Smooth muscle cell (in vitro differentiated cells): ENCODE measurements around the gene INF2. TPM values are rescaled to one million over a fixed set of nuclear protein-coding genes. Genes with fewer than 3 reads are reported as not detected.

Source experiments
- DNase-seq: peaks from one replicate; lab custom pipeline; 2025; ENCODE audit not compliant: unreplicated experiment; lab: John Stamatoyannopoulos, UW
- H2AFZ ChIP-seq: fragments of 200-600 bp; sonication (generic); 2 replicates; pipeline ENCODE4 v1.6.0; 2016; ENCODE audit warnings: antibody characterized with exemption, low read depth, mild to moderate bottlenecking
- H3F3A ChIP-seq: fragments of 200-600 bp; sonication (generic); 2 replicates; pipeline ENCODE4 v1.6.0; 2017; ENCODE audit warnings: antibody characterized with exemption, low read depth
- H3K27ac ChIP-seq: fragments of 200-600 bp; sonication (generic); 2 replicates; pipeline ENCODE4 v1.5.1; 2016; ENCODE audit warnings: low read depth, mild to moderate bottlenecking
- H3K27me3 ChIP-seq: fragments of 200-600 bp; sonication (generic); 2 replicates; pipeline ENCODE4 v1.6.1; 2016; ENCODE audit warnings: low read depth, mild to moderate bottlenecking
- H3K36me3 ChIP-seq: fragments of 200-600 bp; sonication (generic); 2 replicates; pipeline ENCODE4 v1.5.1; 2016; ENCODE audit warnings: low read depth
- H3K4me1 ChIP-seq: fragments of 200-600 bp; sonication (generic); 2 replicates; pipeline ENCODE4 v1.5.1; 2016; ENCODE audit warnings: low read depth
- H3K4me2 ChIP-seq: fragments of 200-600 bp; sonication (generic); 2 replicates; pipeline ENCODE4 v1.6.0; 2016; ENCODE audit warnings: mild to moderate bottlenecking
- H3K4me3 ChIP-seq: fragments of 200-600 bp; sonication (generic); 2 replicates; pipeline ENCODE4 v1.5.1; 2016; ENCODE audit warnings: mild to moderate bottlenecking
- H3K79me2 ChIP-seq: fragments of 200-600 bp; sonication (generic); 2 replicates; pipeline ENCODE4 v1.6.0; 2016; ENCODE audit warnings: low read depth, mild to moderate bottlenecking
- H3K9ac ChIP-seq: fragments of 200-600 bp; sonication (generic); 2 replicates; pipeline ENCODE4 v1.6.0; 2016; ENCODE audit warnings: low read depth
- H3K9me3 ChIP-seq: fragments of 200-600 bp; sonication (generic); replicated peaks from 2 replicates; pipeline ENCODE4 v1.5.1; 2016; ENCODE audit warnings: low read depth
- H4K20me1 ChIP-seq: fragments of 200-600 bp; sonication (generic); 2 replicates; pipeline ENCODE4 v1.6.0; 2016; ENCODE audit warnings: low read depth
- WGBS: methylation state at CpG from one replicate; pipeline ENCODE4 v1.1.7; 2016; ENCODE audit warnings: low lambda C conversion rate; 5-methylcytosine and 5-hydroxymethylcytosine counted together
- polyA plus RNA-seq: library from polyadenylated mRNA; unstranded; fragments of >200 nt; fragmentation: Nextera tagmentation; extraction: Ambion mirVana; gene quantifications from 2 replicates; pipeline ENCODE4 v1.2.1, GENCODE V29; 2016
- total RNA-seq: library from RNA; depleted of rRNA; stranded (reverse); fragments of >200 nt; gene quantifications from 2 replicates; pipeline ENCODE4 v1.2.3, GENCODE V29; 2014
- TF ChIP-seq, protein P1 (sequence below): fragments of 200-600 bp; sonication (generic); IDR thresholded peaks from 2 replicates; pipeline ENCODE4 v1.5.1; 2017; ENCODE audit warnings: borderline replicate concordance, mild to moderate bottlenecking, antibody characterized with exemption; ENCODE audit not compliant: insufficient read depth, poor library complexity, severe bottlenecking

The INF2 gene
- total and polyA plus RNA-seq, 2 experiments from 2014 or later = 19.9 to 29.8 TPM

DNA sequence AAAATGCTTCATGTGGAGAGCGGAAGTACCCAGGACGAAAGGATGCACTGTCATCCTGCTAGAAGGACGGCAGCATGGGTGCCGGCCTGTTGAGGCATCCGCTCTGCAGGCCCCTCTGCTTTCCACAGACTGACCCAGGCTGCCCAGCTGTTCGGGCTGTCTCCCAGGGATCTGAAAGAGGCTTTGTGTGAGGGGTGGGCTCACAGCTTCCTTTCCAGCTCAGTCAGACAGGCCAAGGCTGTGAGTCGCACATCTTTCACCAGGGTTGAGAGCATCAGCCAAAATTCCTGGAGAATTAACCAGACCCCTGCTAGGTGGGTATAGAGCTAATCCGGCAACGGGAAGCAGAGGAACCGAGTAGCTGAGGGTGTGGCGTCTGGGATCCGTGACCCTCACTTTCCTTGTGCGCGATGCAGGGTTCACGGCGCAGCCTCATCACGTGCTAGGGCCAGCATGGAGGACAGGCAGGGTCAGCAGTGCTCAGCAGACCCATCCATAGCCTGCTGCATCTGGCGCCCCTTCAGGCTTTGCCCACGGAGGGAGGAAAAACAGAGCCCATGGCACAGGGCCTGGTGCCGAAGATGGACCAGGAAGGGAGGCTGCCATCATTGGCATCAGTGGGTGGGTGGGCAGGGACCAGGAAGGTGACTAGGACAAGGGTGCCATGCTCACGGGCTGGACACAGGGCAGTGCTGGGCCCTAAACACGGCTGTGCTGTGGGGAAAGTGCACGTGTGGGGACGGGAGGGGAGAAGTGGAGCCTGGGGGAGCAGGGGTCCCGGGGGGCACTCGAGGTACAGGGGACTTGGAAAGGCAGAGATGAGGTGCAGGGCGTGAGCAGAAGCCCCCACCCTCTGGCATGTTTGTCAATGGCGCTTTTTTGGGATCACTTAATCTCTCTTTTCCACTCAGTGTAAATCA is 54.3 kb downstream of the INF2 start:
- H4K20me1 ChIP-seq = no peaks in the 10 kb centered on the region
- 85% methylated on average over 24 of the region's 28 CpGs for WGBS
- TF ChIP-seq, protein P1, sequence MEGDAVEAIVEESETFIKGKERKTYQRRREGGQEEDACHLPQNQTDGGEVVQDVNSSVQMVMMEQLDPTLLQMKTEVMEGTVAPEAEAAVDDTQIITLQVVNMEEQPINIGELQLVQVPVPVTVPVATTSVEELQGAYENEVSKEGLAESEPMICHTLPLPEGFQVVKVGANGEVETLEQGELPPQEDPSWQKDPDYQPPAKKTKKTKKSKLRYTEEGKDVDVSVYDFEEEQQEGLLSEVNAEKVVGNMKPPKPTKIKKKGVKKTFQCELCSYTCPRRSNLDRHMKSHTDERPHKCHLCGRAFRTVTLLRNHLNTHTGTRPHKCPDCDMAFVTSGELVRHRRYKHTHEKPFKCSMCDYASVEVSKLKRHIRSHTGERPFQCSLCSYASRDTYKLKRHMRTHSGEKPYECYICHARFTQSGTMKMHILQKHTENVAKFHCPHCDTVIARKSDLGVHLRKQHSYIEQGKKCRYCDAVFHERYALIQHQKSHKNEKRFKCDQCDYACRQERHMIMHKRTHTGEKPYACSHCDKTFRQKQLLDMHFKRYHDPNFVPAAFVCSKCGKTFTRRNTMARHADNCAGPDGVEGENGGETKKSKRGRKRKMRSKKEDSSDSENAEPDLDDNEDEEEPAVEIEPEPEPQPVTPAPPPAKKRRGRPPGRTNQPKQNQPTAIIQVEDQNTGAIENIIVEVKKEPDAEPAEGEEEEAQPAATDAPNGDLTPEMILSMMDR = no peak
- H3K4me3 ChIP-seq = no peak overlapping the region
- H3K27ac ChIP-seq = no peak overlapping the region
- H3K27me3 ChIP-seq = no peaks in the 10 kb centered on the region
- H2AFZ ChIP-seq = no peak overlapping the region
- no peaks in the 10 kb centered on the region for H3K36me3 ChIP-seq
- DNase-seq = no peak
- H3K4me2 ChIP-seq = no peak overlapping the region
- H3K9ac ChIP-seq = no peak overlapping the region
- no peaks in the 10 kb centered on the region for H3K4me1 ChIP-seq
- H3K79me2 ChIP-seq = no peaks in the 10 kb centered on the region
- no peaks in the 10 kb centered on the region for H3K9me3 ChIP-seq
- no peaks in the 10 kb centered on the region for H3F3A ChIP-seq

DNA sequence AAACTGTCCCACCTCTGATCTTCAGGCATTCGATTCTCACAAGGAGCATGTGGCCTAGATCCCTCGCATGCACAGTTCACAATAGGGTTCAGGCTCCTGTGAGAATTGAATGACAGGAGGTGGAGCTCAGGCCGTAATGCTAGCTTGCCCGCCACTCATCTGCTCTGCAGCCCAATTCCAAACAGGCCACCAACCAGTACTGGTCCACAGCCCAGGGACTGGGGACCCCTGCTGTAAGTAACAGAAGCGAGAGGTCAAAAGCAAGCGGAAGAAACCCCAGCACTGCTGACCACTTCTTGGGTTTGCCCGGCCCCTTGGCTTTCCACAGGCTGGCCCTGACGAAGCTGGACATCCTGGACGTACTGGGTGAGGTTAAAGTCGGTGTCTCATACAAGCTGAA is 55.1 kb downstream of the INF2 start:
- DNase-seq = no peak
- H3K36me3 ChIP-seq = no peaks in the 10 kb centered on the region
- no peak overlapping the region for H3K9ac ChIP-seq
- H3K4me3 ChIP-seq = no peak overlapping the region
- H4K20me1 ChIP-seq = no peaks in the 10 kb centered on the region
- H3K27me3 ChIP-seq = no peaks in the 10 kb centered on the region
- H3K9me3 ChIP-seq = no peaks in the 10 kb centered on the region
- H3K79me2 ChIP-seq = no peaks in the 10 kb centered on the region
- H3K4me2 ChIP-seq = no peak overlapping the region
- WGBS = 93% methylated on average over 10 of the region's 10 CpGs
- TF ChIP-seq, protein P1 = no peak
- no peaks in the 10 kb centered on the region for H3F3A ChIP-seq
- H3K27ac ChIP-seq = no peak overlapping the region
- no peak overlapping the region for H2AFZ ChIP-seq
- H3K4me1 ChIP-seq = no peaks in the 10 kb centered on the region

DNA sequence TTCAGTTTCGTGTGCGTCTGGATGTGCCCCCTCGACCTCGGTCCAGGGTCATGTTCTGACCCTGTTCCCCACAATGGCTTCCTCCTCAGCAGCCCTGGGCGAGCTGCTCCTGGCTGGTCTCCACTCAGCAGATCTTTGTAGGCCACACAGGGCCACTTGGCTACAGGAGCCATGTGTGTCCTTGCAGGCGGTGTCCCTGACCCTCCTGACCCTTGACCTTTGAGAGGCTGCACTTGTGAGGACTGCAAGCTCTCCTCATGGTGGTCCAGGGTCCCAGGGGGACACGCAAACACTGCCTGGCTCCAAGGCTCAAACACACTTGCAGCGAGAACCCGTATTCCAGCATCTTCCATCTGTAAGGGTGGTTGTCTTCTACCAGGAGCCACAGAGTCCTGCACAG is 56.0 kb downstream of the INF2 start:
- WGBS = 96% methylated on average over 9 of the region's 9 CpGs
- Histone ChIP-seq H3K27me3 (no peaks in the 10 kb centered on the region), H3F3A (no peaks in the 10 kb centered on the region)

More for the DNA sequence above, 56.0 kb downstream of the INF2 start:
- TF ChIP-seq, protein P1 = no peak
- Histone ChIP-seq H4K20me1 (no peaks in the 10 kb centered on the region), H3K4me2 (no peak overlapping the region), H3K36me3 (no peaks in the 10 kb centered on the region), H3K4me3 (no peak overlapping the region), H3K27ac (no peak overlapping the region), H3K9ac (no peak overlapping the region), H3K79me2 (no peaks in the 10 kb centered on the region), H3K4me1 (no peaks in the 10 kb centered on the region), H3K9me3 (no peaks in the 10 kb centered on the region), H2AFZ (no peak overlapping the region)
- DNase-seq = no peak
